Islet precursor cell (in vitro differentiated cells): ENCODE measurements around the gene TCEANC.
"Not testable (repeated sequence)": the region's sequence is repeated elsewhere in the genome, so short reads cannot be mapped to it uniquely, and the experiment has no call there.

Source experiments
- DNase-seq: peaks from one replicate; pipeline ENCODE4 v3.0.0-alpha.2; 2018

The TCEANC gene, protein sequence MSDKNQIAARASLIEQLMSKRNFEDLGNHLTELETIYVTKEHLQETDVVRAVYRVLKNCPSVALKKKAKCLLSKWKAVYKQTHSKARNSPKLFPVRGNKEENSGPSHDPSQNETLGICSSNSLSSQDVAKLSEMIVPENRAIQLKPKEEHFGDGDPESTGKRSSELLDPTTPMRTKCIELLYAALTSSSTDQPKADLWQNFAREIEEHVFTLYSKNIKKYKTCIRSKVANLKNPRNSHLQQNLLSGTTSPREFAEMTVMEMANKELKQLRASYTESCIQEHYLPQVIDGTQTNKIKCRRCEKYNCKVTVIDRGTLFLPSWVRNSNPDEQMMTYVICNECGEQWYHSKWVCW

DNA sequence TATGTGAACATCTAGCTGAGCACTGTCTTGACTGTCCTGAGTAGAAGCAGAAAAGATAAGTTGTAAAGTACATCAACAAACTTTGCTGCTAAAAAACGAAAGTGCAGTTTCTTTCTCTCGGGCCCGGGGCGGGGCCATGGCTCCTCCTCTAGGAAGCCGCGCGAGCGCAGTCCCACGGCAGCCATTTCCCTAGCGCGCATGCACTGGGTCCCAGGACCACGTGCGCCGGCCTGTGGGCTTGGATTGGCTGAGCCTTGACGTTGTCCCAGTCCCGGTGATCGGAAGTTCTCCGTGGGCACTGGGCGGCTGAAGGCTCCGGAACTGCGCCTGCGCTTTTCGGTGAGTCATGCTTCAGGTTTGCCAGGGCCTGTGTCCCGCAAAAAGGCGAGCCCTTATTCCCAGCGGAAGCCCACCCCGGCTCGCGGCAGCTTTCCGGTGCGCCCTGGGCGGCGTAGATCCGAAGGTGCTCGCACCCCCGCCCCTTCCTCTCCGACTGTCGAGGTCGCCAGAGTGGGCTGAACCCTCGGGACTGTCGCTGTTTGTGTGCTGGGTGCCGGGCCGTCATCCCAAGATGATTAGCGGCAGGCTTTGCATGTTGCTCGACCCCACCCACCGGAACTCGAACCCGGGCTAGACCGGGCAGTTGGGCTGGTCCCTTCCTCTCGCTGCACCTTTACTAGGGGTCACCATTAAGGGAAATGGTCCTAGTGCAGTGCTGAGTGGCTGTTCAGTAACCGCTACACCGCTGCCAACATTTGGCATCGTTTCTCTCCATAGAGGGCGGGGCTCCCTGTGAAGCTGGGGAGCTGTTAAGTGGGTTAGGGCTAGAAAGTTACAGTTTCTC, at the start of gene TCEANC:
TCEANC (plus strand) TSS at position 292 of the 844 bp plus-strand sequence. CDS start 9,368 bp downstream, outside the sequence.
- DNase-seq, result peak; percentile 98

DNA sequence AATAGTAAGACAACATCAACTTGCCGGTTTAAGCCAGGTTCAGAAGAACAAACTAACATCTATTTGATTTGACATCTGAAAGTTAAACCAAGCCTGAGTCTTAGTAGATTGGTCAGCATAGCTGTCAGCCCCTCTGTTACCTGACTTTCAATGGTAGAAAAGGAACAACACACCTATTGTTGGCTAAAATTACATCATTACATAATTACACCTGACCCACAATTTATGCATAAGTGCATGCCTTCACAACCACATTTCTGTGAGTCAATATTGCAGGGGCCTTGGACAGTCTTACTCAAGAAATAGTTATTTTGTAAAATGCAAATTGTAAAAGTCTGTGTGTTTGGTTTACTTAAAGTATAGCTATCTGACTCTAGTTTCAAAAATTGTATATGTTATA, 47.3 kb upstream of the TCEANC start:
- DNase-seq, result no peak

DNA sequence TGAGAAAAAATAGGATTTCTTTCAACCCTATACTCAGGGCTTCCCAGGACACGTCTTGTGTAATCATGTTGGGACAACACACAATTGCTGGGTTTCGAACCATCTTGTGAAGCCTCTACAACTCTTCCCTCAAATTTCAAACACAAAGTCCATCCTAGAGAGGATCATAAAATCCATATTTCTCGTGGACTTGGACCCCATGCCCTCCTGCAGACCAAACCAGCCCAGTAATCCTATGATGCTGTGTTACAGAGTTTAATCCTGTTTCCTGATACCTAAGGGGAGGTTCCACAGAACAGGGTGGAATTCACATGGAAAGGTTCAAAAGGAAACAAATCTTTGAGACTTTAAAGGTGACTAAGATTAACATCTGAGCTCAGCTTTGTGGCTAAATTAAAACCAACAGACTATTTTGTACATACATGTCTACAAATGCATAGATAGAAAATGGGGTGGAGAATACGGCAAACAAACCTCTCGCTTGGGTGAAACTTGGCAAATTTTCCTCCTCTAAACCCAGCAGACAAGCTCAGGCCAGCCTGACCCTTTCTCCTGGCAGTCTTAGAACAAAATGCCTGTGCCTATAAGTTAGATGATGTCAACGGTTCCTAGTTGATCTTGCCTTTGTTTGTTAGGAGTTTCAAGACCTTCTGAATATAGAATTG, 45.5 kb upstream of the TCEANC start:
- no peak for DNase-seq

DNA sequence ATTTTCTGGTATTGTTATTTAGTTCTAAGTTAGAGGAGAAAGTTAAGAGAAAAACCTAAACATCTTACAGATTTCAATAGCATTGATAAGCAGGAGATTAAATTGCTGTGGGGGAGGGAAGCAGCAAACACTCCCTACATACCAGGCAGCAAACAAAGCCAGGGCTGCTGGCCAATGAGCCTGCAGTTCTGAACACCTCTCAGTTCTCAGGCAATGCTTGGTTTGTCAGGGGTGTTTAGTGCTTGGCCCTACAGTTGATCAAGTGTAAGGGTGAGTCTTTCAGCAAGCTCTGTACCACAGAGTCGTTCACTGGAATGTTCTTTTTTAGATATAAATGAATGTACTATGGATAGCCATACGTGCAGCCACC, 45.0 kb upstream of the TCEANC start:
- DNase-seq, result no peak

DNA sequence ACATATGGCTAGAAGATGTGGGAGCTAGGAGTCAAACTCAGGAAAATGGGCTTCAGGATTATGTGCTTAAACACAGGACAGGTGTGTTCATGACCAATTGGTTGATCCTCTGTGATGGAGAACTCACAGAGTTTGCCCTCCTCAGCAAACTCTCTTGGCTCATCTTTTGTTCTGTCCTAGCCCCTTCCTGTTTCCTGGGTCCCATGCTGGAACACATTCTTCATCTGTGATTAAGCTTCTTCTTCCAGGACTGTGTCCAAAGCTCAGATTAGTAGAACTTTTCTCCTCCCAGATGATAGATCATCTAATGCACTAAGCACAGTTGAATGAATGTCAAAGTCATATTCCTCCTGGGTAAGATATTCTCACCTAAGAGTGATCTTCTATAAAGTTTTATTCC, 38.8 kb upstream of the TCEANC start:
- DNase-seq, result no peak

DNA sequence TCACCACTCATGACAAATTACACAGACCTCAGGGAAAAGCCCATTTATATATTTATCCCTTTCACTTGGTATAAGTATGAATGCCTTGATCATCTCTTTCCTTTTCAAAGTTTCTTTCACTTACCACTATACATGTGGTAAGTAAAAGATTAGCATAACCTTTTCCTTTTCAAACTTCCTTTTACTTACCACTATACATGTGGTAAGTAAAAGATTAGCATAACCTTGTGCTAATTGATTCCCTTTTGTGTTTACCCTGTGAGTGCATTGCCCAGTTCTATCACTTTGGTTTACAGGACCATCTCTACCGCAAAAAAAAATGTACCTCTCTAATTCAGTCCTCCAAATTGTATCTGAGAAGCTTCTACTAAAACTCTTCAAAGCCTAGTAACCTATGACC, 32.7 kb upstream of the TCEANC start:
- no peak for DNase-seq

DNA sequence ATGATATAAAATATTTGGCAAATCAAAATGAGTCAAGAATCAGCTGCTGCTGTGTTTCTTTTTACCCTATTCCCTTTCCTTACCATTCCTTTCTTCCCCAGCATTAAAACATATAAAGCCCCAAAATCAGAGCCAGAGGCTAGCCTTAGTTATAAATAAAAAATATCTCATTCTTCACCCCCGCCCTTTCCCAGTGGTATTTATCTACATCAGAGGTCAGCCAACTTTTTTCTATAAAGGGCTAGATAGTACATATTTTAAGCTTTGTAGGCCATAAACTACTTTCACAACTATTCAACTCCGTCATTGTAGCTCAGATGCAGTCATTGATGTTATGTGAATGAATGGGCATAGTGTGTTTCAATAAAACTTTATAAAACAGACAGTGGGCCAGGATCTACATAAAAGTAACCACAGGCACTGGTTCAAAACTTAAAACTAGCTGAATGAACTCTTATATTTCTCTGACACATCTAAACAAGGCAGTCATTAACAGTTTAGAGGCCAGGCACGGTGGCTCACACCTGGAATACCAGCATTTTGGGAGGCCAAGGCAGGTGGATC, 30.5 kb upstream of the TCEANC start:
- no peak for DNase-seq

DNA sequence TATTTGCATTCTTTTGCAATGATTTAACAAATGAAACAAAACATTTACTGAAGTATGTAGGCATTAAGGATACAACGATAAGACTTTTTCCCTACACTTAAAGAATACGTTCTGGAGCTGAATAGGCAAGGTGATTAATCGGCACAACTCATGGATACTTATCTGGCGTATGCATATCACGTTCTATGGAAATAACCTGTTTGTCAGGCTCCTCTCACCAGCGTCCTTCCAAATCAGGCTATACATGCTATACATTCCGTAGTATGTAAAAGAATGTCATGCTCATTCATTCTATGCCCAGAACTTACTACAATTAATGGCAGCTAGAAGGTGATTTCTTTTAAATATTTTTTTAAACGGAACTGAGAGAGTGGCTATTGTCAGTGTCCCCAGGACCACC, 25.6 kb upstream of the TCEANC start:
- DNase-seq, result no peak

DNA sequence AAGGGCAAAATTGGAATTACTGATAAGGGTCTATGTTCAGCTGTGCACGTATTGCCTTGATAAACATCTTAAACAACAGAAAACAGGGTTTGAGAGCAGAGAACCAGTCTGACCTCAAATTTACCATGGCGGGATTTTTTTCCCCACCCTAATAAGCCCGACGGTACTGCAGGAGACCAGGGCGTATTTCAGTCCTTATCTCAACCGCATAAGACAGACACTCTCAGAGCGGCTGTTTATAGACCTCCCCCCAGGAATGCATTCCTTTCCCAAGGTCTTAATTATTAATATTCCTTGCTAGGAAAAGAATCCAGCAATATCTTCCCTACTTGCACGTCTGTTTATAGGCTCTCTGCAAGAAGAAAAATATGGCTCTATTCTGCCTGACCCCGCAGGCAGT, 15.7 kb upstream of the TCEANC start:
- not testable (repeated sequence) for DNase-seq

DNA sequence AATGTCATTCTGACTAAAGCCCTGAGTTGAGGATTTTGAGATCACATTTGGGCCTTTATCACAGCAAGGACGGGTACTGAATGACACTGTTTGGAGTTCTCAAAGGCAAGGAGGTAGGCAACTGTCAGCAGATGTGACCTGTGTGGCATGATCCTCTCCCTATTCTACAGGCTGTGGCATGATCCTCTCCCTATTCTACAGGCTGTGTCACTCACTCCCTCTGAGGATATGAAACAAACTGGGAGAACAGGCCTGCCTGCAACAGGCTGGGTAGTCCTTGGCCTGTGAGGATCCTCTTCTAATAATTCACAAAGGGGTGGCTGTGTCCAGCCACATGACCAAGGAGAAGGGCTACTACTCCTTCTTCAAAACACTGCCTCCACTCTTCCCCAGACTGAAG, 14.9 kb upstream of the TCEANC start:
- no peak for DNase-seq

DNA sequence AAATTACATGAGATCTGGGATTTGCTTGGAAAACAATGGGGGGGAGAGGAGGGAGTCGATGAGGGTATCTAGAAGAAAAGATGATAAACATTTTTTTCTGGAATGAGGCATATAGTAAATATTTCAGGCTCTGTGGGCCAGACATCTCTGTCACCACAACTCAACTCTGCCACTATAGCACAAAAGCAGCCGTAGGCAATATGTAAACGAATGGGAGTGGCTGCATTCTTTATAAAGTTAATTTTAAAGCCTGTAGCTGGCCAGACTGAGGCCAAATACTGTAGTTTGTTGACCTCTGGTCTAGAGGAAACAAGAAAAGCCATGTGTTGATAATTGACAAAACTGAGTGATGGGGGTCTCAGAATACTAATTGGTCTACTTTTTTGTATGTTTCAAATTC, 14.1 kb upstream of the TCEANC start:
- DNase-seq, result no peak

DNA sequence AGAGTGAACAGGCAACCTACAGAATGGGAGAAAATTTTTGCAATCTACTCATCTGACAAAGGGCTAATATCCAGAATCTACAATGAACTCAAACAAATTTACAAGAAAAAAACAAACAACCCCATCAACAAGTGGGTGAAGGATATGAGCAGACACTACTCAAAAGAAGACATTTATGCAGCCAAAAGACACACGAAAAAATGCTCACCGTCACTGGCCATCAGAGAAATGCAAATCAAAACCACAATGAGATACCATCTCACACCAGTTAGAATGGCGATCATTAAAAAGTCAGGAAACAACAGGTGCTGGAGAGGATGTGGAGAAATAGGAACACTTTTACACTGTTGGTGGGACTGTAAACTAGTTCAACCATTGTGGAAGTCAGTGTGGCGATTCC, 11.3 kb upstream of the TCEANC start:
- not testable (repeated sequence) for DNase-seq

DNA sequence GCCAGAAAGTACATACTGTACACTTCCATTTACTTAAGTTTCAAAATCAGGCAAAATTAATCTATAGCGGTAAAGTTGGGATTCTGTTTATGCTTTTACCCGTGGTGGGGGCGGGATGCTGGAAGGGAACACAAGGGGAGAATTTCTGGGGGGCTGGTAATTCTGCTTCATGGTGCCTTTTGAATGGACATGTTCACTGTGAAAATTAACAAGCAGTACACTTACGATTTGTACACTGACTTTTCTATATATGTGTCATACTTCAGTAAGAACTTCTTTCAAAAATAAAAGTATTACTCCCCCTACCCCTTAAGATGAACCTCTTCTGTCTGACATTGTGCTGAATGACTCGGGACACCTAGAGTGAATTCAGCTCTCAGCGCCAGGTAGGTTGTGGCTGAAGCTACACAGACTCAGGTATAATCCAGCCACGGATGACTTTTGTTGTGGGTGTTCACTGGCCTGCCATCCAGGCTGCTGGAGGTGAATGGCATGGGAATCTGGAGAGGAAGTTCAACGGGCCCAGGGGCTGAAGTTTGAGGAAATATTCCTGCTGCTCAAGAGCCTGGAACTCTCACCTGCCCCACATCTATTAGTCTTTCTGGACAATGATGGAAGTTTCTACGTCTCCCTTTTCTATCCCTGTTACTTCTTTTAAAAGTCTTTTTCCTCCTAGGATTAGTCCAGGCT, 7.3 kb upstream of the TCEANC start:
- no peak for DNase-seq

DNA sequence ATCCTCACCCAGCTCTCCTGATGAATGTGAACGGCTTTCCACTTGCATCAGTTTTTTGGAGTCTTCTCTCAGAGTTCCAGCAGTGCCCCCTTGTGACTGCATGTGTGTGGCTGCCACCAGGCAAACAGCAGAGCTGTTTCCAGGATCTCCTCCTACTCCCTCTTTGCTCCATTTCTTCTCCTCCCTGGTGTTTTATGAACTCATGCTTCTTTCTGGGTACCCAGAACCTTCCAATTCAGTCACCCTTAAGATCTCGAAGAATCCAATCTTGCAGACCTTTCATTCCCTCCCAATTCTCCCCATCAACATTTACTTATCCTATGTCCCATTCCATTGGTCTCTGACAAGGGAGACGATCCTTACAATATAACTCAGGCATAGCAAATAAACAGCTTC, 6.8 kb upstream of the TCEANC start:
- DNase-seq, result peak; percentile 77

DNA sequence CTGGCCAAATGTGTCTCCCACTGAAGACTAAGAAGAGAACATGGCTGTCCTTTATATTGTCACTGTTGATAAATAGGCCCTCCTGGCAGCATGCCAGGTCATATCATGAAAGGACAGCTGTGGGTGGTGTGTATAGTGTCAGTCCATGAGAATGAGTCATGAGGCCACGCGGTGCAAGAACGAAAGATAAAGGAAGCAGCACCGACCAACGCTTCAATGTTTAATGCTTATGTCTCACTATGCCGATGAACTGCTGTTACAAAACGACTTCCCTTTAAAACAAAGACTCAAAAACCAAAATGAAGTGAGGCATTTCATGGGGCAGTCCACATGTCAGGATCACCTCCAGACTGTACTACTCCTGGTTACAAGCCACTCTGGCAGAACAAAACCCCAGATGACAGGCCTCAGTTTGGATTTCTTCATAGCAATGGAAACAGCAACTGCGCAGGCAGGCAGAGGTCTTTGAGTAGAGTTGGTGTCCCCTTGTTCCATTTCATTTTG, 5.2 kb upstream of the TCEANC start:
- DNase-seq, result no peak

DNA sequence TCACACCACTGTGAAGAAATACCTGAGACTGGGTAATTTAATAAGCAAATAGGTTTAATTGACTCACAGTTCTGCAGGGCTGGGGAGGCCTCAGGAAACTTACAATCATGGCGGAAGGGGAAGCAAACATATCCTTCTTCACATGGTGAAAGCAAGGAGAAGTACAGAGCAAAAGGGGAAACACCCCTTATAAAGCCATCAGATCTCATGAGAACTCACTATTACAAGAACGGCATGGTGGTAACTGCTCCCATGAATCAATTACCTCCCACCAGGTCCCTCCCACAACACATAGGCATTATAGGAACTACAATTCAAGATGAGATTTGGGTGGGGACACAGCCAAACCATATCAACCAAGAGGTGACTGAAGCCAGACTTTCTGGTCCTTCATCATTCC, 4.6 kb upstream of the TCEANC start:
- not testable (repeated sequence) for DNase-seq

DNA sequence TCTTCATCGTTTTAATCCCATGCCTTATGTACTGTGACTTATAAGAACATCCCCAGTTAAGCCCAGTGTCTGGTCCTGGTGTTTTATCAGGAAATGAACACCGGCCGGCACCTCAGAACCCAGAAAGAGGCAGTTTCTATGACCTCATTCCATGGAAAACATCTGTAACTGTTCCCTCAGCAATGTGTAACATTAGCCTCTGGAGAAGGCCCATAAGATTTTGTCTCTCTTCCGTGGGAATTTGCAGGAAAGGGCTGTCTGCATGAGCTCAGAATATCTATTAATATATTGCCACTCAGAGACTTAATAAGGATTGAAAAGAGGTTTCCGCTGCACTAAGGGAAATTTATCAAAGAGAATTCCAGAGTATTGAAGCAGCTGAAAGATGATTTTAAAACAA, 3.1 kb upstream of the TCEANC start:
- no peak for DNase-seq

DNA sequence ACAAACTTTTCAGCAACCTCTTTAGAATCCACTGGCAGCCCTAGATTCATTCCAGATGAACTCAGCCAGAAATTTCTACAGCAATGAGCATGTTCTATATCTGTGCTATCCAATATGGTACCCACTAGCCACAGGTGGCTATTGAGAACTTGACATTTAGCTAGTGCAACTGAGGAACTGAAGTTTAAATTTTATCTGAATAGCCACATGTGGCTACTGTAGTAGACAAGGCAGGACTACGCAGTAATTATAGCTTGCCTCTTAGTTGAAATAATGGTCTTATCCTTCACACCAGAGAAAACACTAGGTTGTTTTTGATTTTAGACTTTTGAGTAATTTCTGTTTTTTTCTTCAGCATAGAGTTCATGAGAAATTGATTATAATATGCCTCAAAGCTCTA, 2.6 kb upstream of the TCEANC start:
- DNase-seq, result no peak

DNA sequence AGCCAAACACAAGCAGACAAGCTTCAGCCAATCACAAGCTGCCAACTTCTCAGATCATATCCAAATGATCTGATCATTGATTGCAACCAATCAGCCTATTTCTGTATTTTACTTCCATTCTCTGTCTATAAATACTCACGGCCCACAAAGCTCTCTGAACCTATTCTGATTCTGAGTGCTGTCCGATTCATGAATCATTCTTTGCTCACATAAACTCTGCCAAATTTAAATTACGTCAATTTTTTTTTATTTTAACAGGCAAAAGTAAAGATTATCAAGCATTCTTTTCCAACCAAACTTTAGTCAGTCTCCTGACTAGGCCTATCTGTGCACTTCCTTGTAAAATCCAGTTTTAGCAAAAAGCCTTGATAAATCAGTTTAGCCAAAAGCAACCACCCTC, 1.8 kb upstream of the TCEANC start:
- no peak for DNase-seq

DNA sequence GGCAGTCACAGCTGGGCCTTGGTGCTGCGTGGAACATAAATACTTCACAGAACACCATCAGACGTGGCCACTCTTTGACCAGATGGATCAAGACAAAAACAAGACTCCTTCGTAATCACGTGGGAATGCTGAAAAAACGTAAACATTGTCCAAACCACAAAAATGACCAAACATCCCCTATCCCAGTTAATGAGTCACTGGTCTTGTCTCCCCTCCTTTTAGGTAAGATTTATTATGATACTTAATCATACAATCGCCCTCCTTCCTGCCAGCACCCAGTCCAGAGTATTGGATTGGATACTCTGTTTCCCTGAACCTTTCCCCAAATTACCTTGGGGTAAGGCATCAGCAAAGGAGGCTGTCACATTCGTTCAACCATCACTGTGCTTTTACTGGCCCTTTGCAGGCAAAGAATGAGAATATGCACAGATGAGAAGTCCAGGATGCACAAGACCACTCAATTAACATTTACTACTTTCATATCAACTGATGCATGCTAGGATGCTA, 601 bp upstream of the TCEANC start:
- no peak for DNase-seq

DNA sequence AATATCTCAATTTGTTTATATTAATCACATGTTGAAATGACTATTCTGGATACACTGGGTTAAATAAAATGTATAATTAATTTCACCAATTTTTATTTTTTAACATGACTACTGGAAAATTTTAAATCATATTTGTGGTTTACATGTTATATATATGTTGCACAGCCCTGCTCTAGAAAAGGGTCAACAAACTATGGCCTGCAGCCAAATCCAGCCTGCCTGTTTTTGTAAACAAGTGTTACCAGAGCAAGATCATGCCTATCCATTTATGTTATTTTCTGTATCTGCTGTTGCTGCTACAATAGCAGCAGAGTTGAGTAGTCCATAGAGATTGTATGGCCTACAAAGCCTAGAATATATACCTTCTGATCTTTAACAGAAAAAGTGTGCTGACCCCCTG, 1.2 kb downstream of the TCEANC start:
- no peak for DNase-seq

DNA sequence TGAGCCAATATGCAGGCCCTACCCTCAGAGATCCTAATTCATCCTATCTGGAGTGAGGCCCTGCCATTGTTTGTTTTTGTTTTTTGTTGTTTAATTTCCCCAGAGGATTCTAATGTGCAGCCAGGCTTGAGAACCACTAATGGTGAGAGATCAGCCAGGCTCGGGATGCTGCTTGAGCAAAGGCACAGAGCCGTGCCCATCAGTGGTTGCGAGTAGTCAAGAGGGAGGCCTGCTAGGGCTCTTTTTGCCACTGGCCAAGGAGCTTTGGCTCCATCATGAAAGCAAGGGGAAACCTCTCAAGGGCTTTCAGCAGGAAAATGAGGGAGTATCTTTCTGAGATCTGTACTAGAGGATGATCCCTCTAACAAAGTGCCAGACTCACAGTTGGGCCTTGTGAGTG, 2.7 kb downstream of the TCEANC start:
- no peak for DNase-seq

DNA sequence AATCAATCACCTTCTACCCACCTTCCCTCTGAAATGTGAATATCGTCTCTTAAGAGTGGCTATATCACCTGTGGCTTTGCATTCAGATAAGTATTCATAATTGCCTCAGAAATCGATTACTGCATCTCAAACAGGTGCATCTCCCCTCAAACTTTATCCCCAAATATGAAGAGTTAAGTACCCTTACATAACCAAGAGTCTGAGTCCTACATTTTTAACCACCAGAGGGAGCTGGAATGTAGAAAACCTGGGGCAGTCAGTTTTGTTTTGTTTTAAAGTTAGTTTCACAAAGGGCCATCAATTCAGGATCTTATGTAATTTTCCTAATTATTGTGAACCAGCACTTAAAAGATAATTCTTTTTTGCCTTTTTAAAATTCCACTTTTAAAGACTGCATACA, 5.7 kb downstream of the TCEANC start:
- DNase-seq, result no peak
